Erythroblast (primary cell): ENCODE results near the gene PHLDB1.

Experiments used
- GATA1 ChIP-seq: IDR thresholded peaks from 2 replicates; pipeline ENCODE4 v1.6.1; 2011; ENCODE audit warnings: low read depth, mild to moderate bottlenecking, control low read depth, low read length, moderate library complexity
- POLR2A ChIP-seq: IDR thresholded peaks from 2 replicates; pipeline ENCODE4 v1.6.1; 2011; ENCODE audit warnings: mild to moderate bottlenecking, low read length

- no peak for TF ChIP-seq POLR2A
- no peak for TF ChIP-seq GATA1
Measured at GRCh38 chr11:118640332-118641154, 33.1 kb downstream of the PHLDB1 start.
